Endothelial cell of umbilical vein (primary cell): ENCODE data around the gene ECHDC1. TPM values are rescaled to one million over a fixed set of nuclear protein-coding genes. Genes with fewer than 3 reads are reported as not detected.

Experiments used
- BruUV-seq: library from RNA; stranded (reverse); fragments of 400-500 nt; replicated peaks from 2 replicates; lab custom pipeline; 2021; lab: Mats Ljungman, UMichigan
- CTCF ChIA-PET: fragments of 300-600, 350-600 bp; sonication (Branson Sonifier 250); formaldehyde crosslinking; loops from one replicate; lab custom pipeline; 2021; ENCODE audit warnings: antibody characterized with exemption, inconsistent platforms; lab: Charles Lee
- POLR2A ChIA-PET: fragments of 300-600, 350-600 bp; sonication (Branson Sonifier 250); formaldehyde crosslinking; loops from one replicate; lab custom pipeline; 2021; ENCODE audit warnings: antibody characterized with exemption, inconsistent platforms; lab: Charles Lee
- DNase-seq: peaks from one replicate; pipeline ENCODE4 v3.0.0-alpha.2; 2011; ENCODE audit warnings: low read depth, low spot score
- FAIRE-seq: peaks from 2 replicates; lab custom pipeline; 2011; peaks lifted over from hg19 to GRCh38; lab: Jason Lieb, UNC
- H2AFZ ChIP-seq: 2 replicates; pipeline ENCODE4 v1.6.0; 2012; ENCODE audit warnings: low read depth, low read length, control low read depth, inconsistent platforms
- H3K27ac ChIP-seq: 2 replicates; pipeline ENCODE4 v1.5.1; 2011; ENCODE audit warnings: low read depth, mild to moderate bottlenecking, control low read depth, low read length, moderate library complexity; ENCODE audit not compliant: insufficient read depth
- H3K27me3 ChIP-seq, 2 experiments: 2 replicates each; pipeline versions ENCODE4 v1.6.0 to v1.6.1; 2011; ENCODE audit warnings: low read length in 2 of 2, mixed read lengths in 1 of 2; ENCODE audit not compliant: control insufficient read depth in 2 of 2, insufficient read depth in 2 of 2
- H3K36me3 ChIP-seq, 2 experiments: 2 replicates in 1 of 2; 3 replicates in 1 of 2; pipeline ENCODE4 v1.5.1; 2011; ENCODE audit warnings: low read length in 2 of 2, mild to moderate bottlenecking in 1 of 2, moderate library complexity in 1 of 2; ENCODE audit not compliant: control insufficient read depth in 2 of 2, insufficient read depth in 2 of 2; ENCODE audit errors: extremely low read depth in 1 of 2
- H3K4me1 ChIP-seq: 3 replicates; pipeline ENCODE4 v1.5.1; 2011; ENCODE audit warnings: mild to moderate bottlenecking, low read length; ENCODE audit not compliant: control insufficient read depth, insufficient read depth; ENCODE audit errors: extremely low read depth
- H3K4me2 ChIP-seq: 2 replicates; pipeline ENCODE4 v1.6.1; 2011; ENCODE audit warnings: low read length, control low read depth, mixed read lengths; ENCODE audit not compliant: insufficient read depth
- H3K4me3 ChIP-seq, 3 experiments: fragments of 200-600 bp in 1 of 3; sonication (generic), shearing (Covaris generic) in 1 of 3; replicated peaks in 1 of 3; 2 replicates each; pipeline ENCODE4 v1.5.1; 2011 to 2016; ENCODE audit warnings: control low read depth in 3 of 3, low read length in 3 of 3, mild to moderate bottlenecking in 2 of 3, inconsistent platforms in 1 of 3, low read depth in 1 of 3, moderate library complexity in 1 of 3; ENCODE audit not compliant: insufficient read depth in 1 of 3
- H3K79me2 ChIP-seq: 2 replicates; pipeline ENCODE4 v1.6.0; 2012; ENCODE audit warnings: low read length, inconsistent platforms; ENCODE audit not compliant: control insufficient read depth, insufficient read depth
- H3K9ac ChIP-seq: replicated peaks from 2 replicates; pipeline ENCODE3; 2011; ENCODE audit warnings: low read length, control low read depth; ENCODE audit not compliant: insufficient read depth; ENCODE audit errors: extremely low read depth
- H3K9me1 ChIP-seq: replicated peaks from 3 replicates; pipeline ENCODE4 v1.6.0; 2011; ENCODE audit warnings: mild to moderate bottlenecking, low read length; ENCODE audit not compliant: control insufficient read depth, insufficient read depth; ENCODE audit errors: extremely low read depth
- H3K9me3 ChIP-seq: replicated peaks from 2 replicates; pipeline ENCODE4 v1.5.1; 2012; ENCODE audit warnings: low read length, inconsistent platforms; ENCODE audit not compliant: control insufficient read depth, insufficient read depth
- H4K20me1 ChIP-seq: replicated peaks from 2 replicates; pipeline ENCODE3; 2011; ENCODE audit warnings: mild to moderate bottlenecking, low read length; ENCODE audit not compliant: control insufficient read depth, insufficient read depth; ENCODE audit errors: extremely low read depth
- EZH2 ChIP-seq: IDR thresholded peaks from 2 replicates; pipeline ENCODE4 v1.6.1; 2012; ENCODE audit warnings: borderline replicate concordance, low read depth, mild to moderate bottlenecking, moderate library complexity, low read length, inconsistent platforms; ENCODE audit not compliant: severe bottlenecking
- FOS ChIP-seq: IDR thresholded peaks from 2 replicates; pipeline ENCODE4 v1.6.1; 2011; ENCODE audit warnings: mild to moderate bottlenecking, low read length, moderate library complexity, borderline replicate concordance; ENCODE audit not compliant: insufficient read depth
- MAX ChIP-seq: IDR thresholded peaks from 2 replicates; pipeline ENCODE4 v1.6.1; 2011; ENCODE audit not compliant: insufficient read depth, insufficient read length
- MYC ChIP-seq: IDR thresholded peaks from one replicate; pipeline ENCODE4 v1.6.1; 2011; ENCODE audit warnings: mild to moderate bottlenecking, low read depth, low read length
- POLR2A ChIP-seq: IDR thresholded peaks from 2 replicates; pipeline ENCODE4 v1.6.1; 2012; ENCODE audit warnings: low read depth, mild to moderate bottlenecking, control low read depth, low read length
- POLR2AphosphoS5 ChIP-seq: IDR thresholded peaks from 2 replicates; pipeline ENCODE4 v1.6.1; 2012; ENCODE audit warnings: low read depth, mild to moderate bottlenecking, control low read depth, low read length, moderate library complexity; ENCODE audit not compliant: insufficient read depth
- dilution Hi-C: fragments of 300-500 bp; cut with MboI; formaldehyde crosslinking; loops from one replicate; pipeline ENCODE4 v1.15.0; 2019; ENCODE audit warnings: low sequenced_read_pairs; ENCODE audit not compliant: extremely low pct_ligation_motif_present
- intact Hi-C: fragments of 100-400 bp; cut with micrococcal nuclease; formaldehyde crosslinking; loops from one replicate; pipeline ENCODE4 v1.10.0; 2022
- polyA plus RNA-seq, 4 experiments: library from polyadenylated mRNA; depleted of rRNA in 3 of 4; stranded (reverse) in 3 of 4; unstranded in 1 of 4; fragments of >200 nt; gene quantifications; 2 replicates each; pipeline versions ENCODE4 v1.2.1 to v1.2.3, GENCODE V29; 2011 to 2012; ENCODE audit warnings: missing spikeins in 1 of 4
- total RNA-seq: library from RNA; stranded (reverse); gene quantifications from 2 replicates; pipeline ENCODE4 v1.2.3, GENCODE V29; 2021

Gene ECHDC1
- total and polyA plus RNA-seq, 2 donors (not counting 3 experiments of a cell fraction or from before 2014, with no cell fraction given), result 8.1 to 36.8 TPM

- BruUV-seq, result no TSS peak
- dilution Hi-C loops, result no loop called here
- POLR2A ChIA-PET, result no interaction called here
- Histone ChIP-seq H3K4me1 (no peaks in the 10 kb centered on the region), H2AFZ (no peak overlapping the region), H3K27me3 (no peaks in the 10 kb centered on the region), H3K4me2 (no peak overlapping the region), H3K4me3 (no peak overlapping the region), H3K36me3 (peaks cover 0 to 5% of the 10 kb centered on the region in 2 experiments), H3K9me1 (no peaks in the 10 kb centered on the region), H3K9ac (no peak overlapping the region), H3K9me3 (no peaks in the 10 kb centered on the region), H3K27ac (no peak overlapping the region), H3K79me2 (peaks cover 72% of the 10 kb centered on the region), H4K20me1 (peaks cover 17% of the 10 kb centered on the region)
- intact Hi-C loops, result no loop called here
- CTCF ChIA-PET, result interaction anchor here (1.3 to 1.9 kb wide), 3 partner anchors 10 to 27 kb away, joined by 3 to 11 read pairs (median 5); partner anchors contain the start of gene RNF146
- FAIRE-seq (no peak), DNase-seq (no peak)
- TF ChIP-seq POLR2AphosphoS5 (no peak), POLR2A (no peak), EZH2 (no peak), MYC (no peak), MAX (no peak), FOS (no peak)
Measured at GRCh38 chr6:127276331-127276730, 67.1 kb downstream of the ECHDC1 start.

GRCh38 chr6:127273499-127273898 is 69.9 kb downstream of the ECHDC1 start:
- Histone ChIP-seq H3K27ac (no peak overlapping the region), H3K36me3 (no peaks in the 10 kb centered on the region), H2AFZ (no peak overlapping the region), H3K4me3 (no peak overlapping the region), H4K20me1 (peaks cover 24% of the 10 kb centered on the region), H3K4me2 (no peak overlapping the region), H3K9ac (no peak overlapping the region), H3K9me3 (no peaks in the 10 kb centered on the region), H3K27me3 (no peaks in the 10 kb centered on the region), H3K79me2 (peaks cover 88% of the 10 kb centered on the region), H3K9me1 (no peaks in the 10 kb centered on the region), H3K4me1 (peaks cover 14% of the 10 kb centered on the region)
- intact Hi-C loops (no loop called here), dilution Hi-C loops (no loop called here)
- ChIA-PET POLR2A (no interaction called here), CTCF (no interaction called here)
- TF ChIP-seq MAX (no peak), MYC (no peak)
- no peak for FAIRE-seq
- no TSS peak for BruUV-seq
- DNase-seq, result no peak
